Fibroblast of the aortic adventitia (primary cell): ENCODE measurements around the gene STX2. TPM values are rescaled to one million over a fixed set of nuclear protein-coding genes. Genes with fewer than 3 reads are reported as not detected.

Source experiments
- DNase-seq: peaks from one replicate; pipeline ENCODE4 v3.0.0-alpha.2; 2010; ENCODE audit warnings: low read depth
- H3K4me3 ChIP-seq: 2 replicates; pipeline ENCODE4 v1.5.1; 2011; ENCODE audit warnings: low read depth, mild to moderate bottlenecking, control low read depth, low read length, moderate library complexity
- CTCF ChIP-seq: IDR thresholded peaks from 2 replicates; pipeline ENCODE4 v1.5.1; 2011; ENCODE audit warnings: mild to moderate bottlenecking, low read length, control low read depth, inconsistent platforms; ENCODE audit not compliant: insufficient read depth
- total RNA-seq: library from RNA; depleted of rRNA; stranded (reverse); fragments of >200 nt; gene quantifications from 2 replicates; pipeline ENCODE4 v1.2.3, GENCODE V29; 2012; ENCODE audit warnings: low replicate concordance

The STX2 gene
- total RNA-seq, 1 donor = 48.1 TPM

DNA sequence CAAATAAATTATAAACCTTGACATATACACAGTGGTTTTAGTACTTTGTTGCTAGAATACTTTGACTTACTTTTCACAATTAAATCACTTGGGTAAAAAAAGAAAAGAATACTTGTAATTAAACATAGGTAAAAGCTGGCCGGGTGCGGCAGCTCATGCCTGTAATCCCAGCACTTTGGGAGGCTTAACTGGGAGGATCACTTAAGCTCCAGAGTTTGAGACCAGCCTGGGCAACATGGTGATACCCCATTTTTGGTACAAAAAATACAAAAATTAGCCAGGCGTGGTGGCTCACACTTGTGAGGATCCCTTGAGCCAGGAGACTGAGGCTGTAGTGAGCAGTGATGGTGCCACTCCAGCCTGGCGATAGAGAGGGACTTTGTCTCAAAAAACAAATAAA, 7.8 kb downstream of the STX2 start:
- DNase-seq = no peak
- TF ChIP-seq CTCF = no peak
- H3K4me3 ChIP-seq = no peak overlapping the region

DNA sequence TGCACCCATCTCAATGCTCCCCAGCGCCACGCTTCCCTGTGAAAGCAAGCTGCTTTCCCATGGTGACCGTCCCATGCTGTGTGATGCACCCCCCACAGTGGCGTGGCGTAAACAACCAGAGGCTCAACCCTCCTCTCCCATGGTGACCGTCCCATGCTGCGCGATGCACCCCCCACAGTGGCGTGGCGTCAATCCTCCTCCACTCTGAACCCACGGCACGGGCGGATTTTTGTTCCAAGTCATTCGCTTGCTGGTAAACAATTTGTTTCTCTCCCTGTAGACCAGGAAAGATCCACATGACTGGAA, 8.9 kb downstream of the STX2 start:
- H3K4me3 ChIP-seq = no peak overlapping the region
- TF ChIP-seq CTCF = no peak
- no peak for DNase-seq

DNA sequence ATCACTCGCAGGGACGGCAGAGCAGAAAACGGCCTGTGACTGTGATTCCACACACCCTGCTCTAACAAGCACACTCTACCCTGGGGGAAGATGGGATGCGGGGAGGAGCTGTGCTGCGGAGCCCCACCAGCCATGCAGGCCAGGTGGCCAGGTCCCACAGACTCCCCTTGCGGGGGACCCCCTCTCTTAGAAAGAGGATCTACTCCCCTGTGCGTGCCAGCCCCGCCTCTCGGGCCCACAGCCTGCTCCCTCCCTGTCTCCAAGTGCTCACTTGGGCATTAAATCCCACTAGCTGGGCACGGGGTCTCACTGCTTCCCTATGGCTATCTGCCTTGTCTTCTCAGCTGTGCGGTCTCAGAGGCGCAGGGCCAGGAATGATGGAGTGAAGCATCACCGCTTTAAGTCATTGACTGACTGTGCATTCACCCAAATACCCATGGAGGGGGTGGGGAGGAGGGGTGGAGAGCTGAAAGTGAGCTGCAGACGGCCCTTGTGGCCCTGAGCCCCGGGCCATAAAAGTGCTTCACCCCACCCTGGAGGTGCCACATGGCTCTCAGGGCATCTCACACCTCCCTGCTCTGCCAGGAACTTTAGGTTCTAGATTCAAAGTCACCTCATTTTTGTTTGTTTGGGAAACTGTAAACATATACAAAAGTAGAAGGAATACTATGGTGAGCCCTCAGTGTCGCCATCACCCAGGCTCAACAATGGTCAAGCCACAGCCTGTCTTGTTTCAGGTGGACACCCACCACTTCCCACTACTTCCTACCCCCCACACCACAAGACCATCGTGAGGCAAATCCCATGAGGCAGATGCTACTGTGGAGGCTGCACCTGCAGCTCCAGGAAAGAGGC, 9.4 kb downstream of the STX2 start:
- no peak for DNase-seq
- no peak overlapping the region for H3K4me3 ChIP-seq
- no peak for TF ChIP-seq CTCF

DNA sequence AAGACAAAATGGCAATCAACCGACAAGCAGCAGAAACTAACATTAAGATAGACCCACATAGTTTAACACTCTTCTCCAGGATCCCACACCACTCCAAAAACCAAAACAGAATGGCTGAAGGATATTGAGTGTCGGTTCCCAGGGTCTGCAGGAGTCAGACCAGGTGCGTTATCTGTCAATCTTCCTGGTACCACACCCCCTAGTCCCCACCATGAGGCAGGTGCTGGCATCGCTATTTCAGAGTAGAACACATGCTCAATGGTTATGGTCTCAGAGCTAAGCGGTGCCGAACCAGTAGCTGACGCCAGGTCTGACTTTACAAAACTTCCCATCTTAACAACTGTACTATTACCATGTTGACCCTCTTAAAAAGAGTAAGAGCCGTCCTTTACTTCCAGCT, 10.2 kb downstream of the STX2 start:
- no peak overlapping the region for H3K4me3 ChIP-seq
- no peak for DNase-seq
- TF ChIP-seq CTCF = no peak

GRCh38 chr12:130827432-130827831, 11.6 kb downstream of the STX2 start:
- H3K4me3 ChIP-seq = no peak overlapping the region
- no peak for DNase-seq
- TF ChIP-seq CTCF = no peak

DNA sequence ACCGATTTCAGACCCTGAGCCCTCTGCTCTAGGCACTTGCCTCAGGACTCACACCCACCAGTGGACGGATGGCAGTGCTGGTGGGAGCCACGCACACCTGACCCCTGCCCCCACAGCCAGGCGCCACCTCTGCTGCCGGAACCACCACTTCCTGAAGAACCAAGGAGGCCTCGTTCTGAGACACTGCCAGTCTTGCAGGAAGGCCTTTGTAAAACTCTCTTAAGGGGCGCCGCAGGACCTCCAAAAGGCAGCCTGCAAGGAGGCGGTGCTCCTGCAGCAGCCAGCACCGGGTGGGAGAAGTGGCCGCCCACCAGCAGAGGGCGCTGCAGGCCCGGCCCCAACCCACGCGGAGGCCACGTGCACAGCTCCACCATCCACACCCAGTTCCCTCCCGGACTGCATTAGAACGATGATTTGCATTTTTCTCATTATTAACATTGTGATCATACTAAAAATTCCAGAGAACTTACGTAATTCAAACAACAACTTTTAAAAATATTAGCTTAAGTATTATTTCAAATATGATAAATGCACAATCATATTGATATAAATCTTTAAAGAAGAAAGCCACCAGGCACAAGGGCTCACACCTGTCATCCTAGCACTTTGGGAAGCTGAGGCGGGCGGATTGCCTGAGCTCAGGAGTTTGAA, 12.8 kb downstream of the STX2 start:
- peak; percentile 57 for TF ChIP-seq CTCF
- peak; percentile 63 for DNase-seq
- H3K4me3 ChIP-seq = no peak overlapping the region

DNA sequence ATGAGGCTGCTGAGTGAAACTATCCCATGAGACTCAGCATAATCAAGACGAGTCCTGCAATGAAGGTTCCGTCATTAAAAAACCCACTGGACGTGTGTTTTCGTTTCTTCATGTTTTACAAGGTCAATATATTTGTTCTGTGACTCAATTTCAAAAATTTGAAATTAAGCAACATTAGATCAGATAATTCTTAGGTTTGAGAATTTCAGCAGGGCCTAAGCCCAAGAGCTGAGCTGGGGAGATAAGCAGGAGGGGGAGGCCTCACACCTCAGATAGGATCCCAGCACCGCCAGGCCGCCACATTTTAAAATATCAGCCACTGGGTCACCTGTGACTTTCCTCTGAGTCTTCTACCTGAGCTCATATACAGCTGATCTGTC, 13.3 kb downstream of the STX2 start:
- TF ChIP-seq CTCF = no peak
- no peak for DNase-seq
- H3K4me3 ChIP-seq = no peak overlapping the region
